ENCODE data around the gene NKAIN4.

NKAIN4 gene

GRCh38 chr20:63202811-63203526 lies 51.3 kb downstream of the NKAIN4 start:
- DNase-seq (ENCODE audit: low spot score): no peak
- in situ Hi-C loops (cut with MboI; ENCODE audit: low sequenced_read_pairs, unreplicated experiment): no loop called here
- TF ChIP-seq CTCF (IDR thresholded peaks at IDR 0.05; ENCODE audit: borderline replicate concordance, control extremely low read depth, extremely low read depth, insufficient read depth, missing control alignments): no peak

GRCh38 chr20:63202021-63202420 lies 52.2 kb downstream of the NKAIN4 start:
- no peak for DNase-seq (ENCODE audit: low spot score)
- in situ Hi-C loops (cut with MboI; ENCODE audit: low sequenced_read_pairs, unreplicated experiment): no loop called here
- no peak for TF ChIP-seq CTCF (IDR thresholded peaks at IDR 0.05; ENCODE audit: borderline replicate concordance, control extremely low read depth, extremely low read depth, insufficient read depth, missing control alignments)

DNA sequence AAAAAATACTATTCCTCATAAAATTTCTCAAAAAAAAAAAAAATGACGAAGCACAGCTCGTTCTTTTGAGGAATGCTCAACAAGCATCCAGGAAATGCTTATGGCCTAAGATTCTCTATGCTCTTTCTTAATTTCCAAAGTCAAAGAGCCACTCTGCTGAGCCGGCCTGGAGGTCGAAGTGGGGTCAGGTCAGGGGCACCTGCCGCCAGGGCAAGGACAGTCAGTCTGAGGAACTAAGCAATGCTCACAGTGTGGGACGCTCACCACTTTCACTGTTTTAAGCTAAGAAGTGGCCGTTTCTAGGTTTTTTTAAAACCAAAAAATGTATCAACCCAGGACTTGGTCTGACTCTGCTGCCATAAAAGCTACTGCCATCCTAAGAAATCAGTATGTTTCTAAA lies 55.7 kb downstream of the NKAIN4 start:
- in situ Hi-C loops (cut with MboI; ENCODE audit: low sequenced_read_pairs, unreplicated experiment): no loop called here

DNA sequence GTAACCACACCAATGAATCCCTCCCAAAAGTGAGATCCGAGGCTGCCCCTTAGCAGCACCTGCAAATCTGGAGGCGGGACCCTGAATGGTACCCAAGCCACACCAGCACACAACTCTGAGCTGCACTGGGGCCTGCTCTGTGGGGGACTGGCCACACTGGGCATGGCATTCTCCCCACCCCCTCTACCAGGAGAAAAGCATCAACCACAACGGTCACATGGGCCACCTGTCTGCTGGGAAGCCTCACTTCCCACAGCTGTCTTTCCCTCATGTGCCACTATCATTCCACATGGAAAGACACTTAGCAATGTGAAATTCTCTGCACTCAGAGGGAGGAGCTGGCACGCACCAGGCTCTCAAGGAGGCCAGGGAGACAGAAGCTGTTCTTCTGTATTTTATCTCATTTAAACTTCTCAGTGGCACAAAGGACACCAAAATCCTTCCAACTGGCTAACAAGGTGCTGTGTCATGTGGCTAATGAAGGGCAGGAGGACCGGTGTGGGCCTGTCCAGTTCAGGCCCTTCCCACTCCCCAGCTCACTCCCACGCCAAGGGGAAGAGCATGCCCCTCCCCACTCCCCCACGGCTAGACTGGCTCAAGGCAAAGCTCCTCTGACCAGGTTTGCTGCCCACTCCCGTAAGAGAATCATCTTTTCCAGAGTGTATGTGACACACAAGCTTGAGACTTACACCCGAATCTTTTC lies 57.3 kb downstream of the NKAIN4 start:
- in situ Hi-C loops (cut with MboI; ENCODE audit: low sequenced_read_pairs, unreplicated experiment): no loop called here
- no peak for TF ChIP-seq CTCF (IDR thresholded peaks at IDR 0.05; ENCODE audit: borderline replicate concordance, control extremely low read depth, extremely low read depth, insufficient read depth, missing control alignments)
- no peak for DNase-seq (ENCODE audit: low spot score)

More for the DNA sequence above, 55.7 kb downstream of the NKAIN4 start:
- DNase-seq (ENCODE audit: low spot score): no peak
- TF ChIP-seq CTCF (IDR thresholded peaks at IDR 0.05; ENCODE audit: borderline replicate concordance, control extremely low read depth, extremely low read depth, insufficient read depth, missing control alignments): no peak

DNA sequence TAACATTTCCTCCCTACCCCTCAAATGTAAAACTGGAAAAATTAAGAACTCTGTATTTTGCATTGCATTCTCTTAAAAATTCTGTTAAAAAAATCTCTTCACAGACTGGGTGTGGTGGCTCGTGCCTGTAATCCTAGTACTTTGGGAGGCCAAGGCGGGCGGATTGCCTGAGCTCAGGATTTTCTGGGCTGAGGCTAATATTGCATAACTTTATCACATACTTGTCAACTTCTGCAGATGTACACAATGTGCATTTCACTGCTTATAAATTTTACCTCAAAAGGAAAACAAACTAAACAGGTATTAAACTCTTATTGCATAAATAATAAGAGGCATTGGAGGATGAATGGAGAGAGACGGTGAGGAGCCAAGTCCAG lies 59.5 kb downstream of the NKAIN4 start:
- no peak for TF ChIP-seq CTCF (IDR thresholded peaks at IDR 0.05; ENCODE audit: borderline replicate concordance, control extremely low read depth, extremely low read depth, insufficient read depth, missing control alignments)
- in situ Hi-C loops (cut with MboI; ENCODE audit: low sequenced_read_pairs, unreplicated experiment): no loop called here
- no peak for DNase-seq (ENCODE audit: low spot score)

- no peak for DNase-seq (ENCODE audit: low spot score)
- in situ Hi-C loops (cut with MboI; ENCODE audit: low sequenced_read_pairs, unreplicated experiment): no loop called here
- no peak for TF ChIP-seq CTCF (IDR thresholded peaks at IDR 0.05; ENCODE audit: borderline replicate concordance, control extremely low read depth, extremely low read depth, insufficient read depth, missing control alignments)
These were observed 60.1 kb downstream of the NKAIN4 start for GRCh38 chr20:63194007-63194796.
